ENCODE data around the gene MAP1A.
"Not testable (repeated sequence)": the region's sequence is repeated elsewhere in the genome, so short reads cannot be mapped to it uniquely, and the experiment has no call there.

The MAP1A gene

GRCh38 chr15:43529587-43530345 lies 12.4 kb downstream of the MAP1A start:
- no peak for DNase-seq (ENCODE audit: low read depth in 2 of 2)

- no peak for DNase-seq (ENCODE audit: low read depth in 2 of 2)
Measured at GRCh38 chr15:43531018-43531670, 13.7 kb downstream of the MAP1A start.

GRCh38 chr15:43532826-43533225 lies 15.4 kb downstream of the MAP1A start:
- not testable (repeated sequence) for DNase-seq (ENCODE audit: low read depth in 2 of 2)

GRCh38 chr15:43534897-43535296 lies 17.5 kb downstream of the MAP1A start:
- DNase-seq (ENCODE audit: low read depth in 2 of 2): no peak

- DNase-seq (ENCODE audit: low read depth in 2 of 2): no peak
Measured at GRCh38 chr15:43538091-43538490, 20.7 kb downstream of the MAP1A start.

- no peak for DNase-seq (ENCODE audit: low read depth in 2 of 2)
Measured at GRCh38 chr15:43541785-43542184, 24.4 kb downstream of the MAP1A start.

- DNase-seq (ENCODE audit: low read depth in 2 of 2): no peak
Measured at GRCh38 chr15:43544266-43544665, 26.9 kb downstream of the MAP1A start.

GRCh38 chr15:43545426-43545825 lies 28.0 kb downstream of the MAP1A start:
- DNase-seq (ENCODE audit: low read depth in 2 of 2): no peak

- no peak for DNase-seq (ENCODE audit: low read depth in 2 of 2)
Measured at GRCh38 chr15:43547539-43547938, 30.1 kb downstream of the MAP1A start.

- no peak for DNase-seq (ENCODE audit: low read depth in 2 of 2)
Measured at GRCh38 chr15:43550527-43551363, 33.3 kb downstream of the MAP1A start.

GRCh38 chr15:43552256-43552655 lies 34.8 kb downstream of the MAP1A start:
- DNase-seq (ENCODE audit: low read depth in 2 of 2): no peak

- no peak for DNase-seq (ENCODE audit: low read depth in 2 of 2)
Measured at GRCh38 chr15:43552986-43553385, 35.6 kb downstream of the MAP1A start.

GRCh38 chr15:43562753-43563152 lies 45.3 kb downstream of the MAP1A start:
- not testable (repeated sequence) for DNase-seq (ENCODE audit: low read depth in 2 of 2)

- DNase-seq (ENCODE audit: low read depth in 2 of 2): not testable (repeated sequence)
Measured at GRCh38 chr15:43563793-43564192, 46.4 kb downstream of the MAP1A start.

- not testable (repeated sequence) for DNase-seq (ENCODE audit: low read depth in 2 of 2)
Measured at GRCh38 chr15:43566615-43567014, 49.2 kb downstream of the MAP1A start.

GRCh38 chr15:43574607-43575006 lies 57.2 kb downstream of the MAP1A start:
- DNase-seq (ENCODE audit: low read depth in 2 of 2): not testable (repeated sequence)
